HepG2 (cell line): Measurements from ENCODE around the gene MRPL20. TPM values are rescaled to one million over a fixed set of nuclear protein-coding genes. Genes with fewer than 3 reads are reported as not detected.

Experiments
- ATM ChIP-seq: fragments of 450-650 bp; IDR thresholded peaks from 2 replicates; pipeline ENCODE4 v1.7.1; 2017; ENCODE audit warnings: mild to moderate bottlenecking, borderline replicate concordance
- CCDC6 ChIP-seq: sonication (generic); formaldehyde crosslinking; IDR thresholded peaks from 2 replicates; pipeline ENCODE4 v1.8.1; 2022; ENCODE audit warnings: mild to moderate bottlenecking, missing genetic modification reagents, moderate library complexity
- DR1 ChIP-seq: sonication (generic); formaldehyde crosslinking; IDR thresholded peaks from 2 replicates; pipeline ENCODE4 v1.8.0; 2021; ENCODE audit warnings: mild to moderate bottlenecking, missing genetic modification reagents, inconsistent platforms
- HIVEP1 ChIP-seq: sonication (generic); formaldehyde crosslinking; IDR thresholded peaks from 2 replicates; pipeline ENCODE4 v1.4.0; 2020; ENCODE audit warnings: mild to moderate bottlenecking, missing genetic modification reagents
- REPIN1 ChIP-seq: sonication (generic); formaldehyde crosslinking; IDR thresholded peaks from 2 replicates; pipeline ENCODE4 v1.8.0; 2022; ENCODE audit warnings: missing genetic modification reagents, low read depth, mild to moderate bottlenecking, borderline replicate concordance
- ZNF20 ChIP-seq: sonication (generic); formaldehyde crosslinking; IDR thresholded peaks from 2 replicates; pipeline ENCODE4 v1.4.0; 2020; ENCODE audit warnings: mild to moderate bottlenecking, moderate library complexity, missing genetic modification reagents
- ZNF564 ChIP-seq: sonication (generic); formaldehyde crosslinking; IDR thresholded peaks from 2 replicates; pipeline ENCODE4 v1.8.1; 2023; ENCODE audit warnings: mild to moderate bottlenecking, missing genetic modification reagents
- ZNF605 ChIP-seq: sonication (generic); formaldehyde crosslinking; IDR thresholded peaks from 2 replicates; pipeline ENCODE4 v1.8.0; 2022; ENCODE audit warnings: mild to moderate bottlenecking, missing genetic modification reagents
- polyA plus RNA-seq, 8 experiments: library from polyadenylated mRNA; depleted of rRNA in 3 of 8; stranded (reverse) in 7 of 8; unstranded in 1 of 8; fragments of >200 nt; fragmentation: Illumina TruSeq in 4 of 8; extraction: Trizol in 4 of 8; gene quantifications; 2 replicates each; pipeline versions ENCODE4 v1.2.1 to v1.2.3, GENCODE V29; 2011 to 2016; ENCODE audit warnings: low read depth in 4 of 8, missing spikeins in 1 of 8, mixed read lengths in 1 of 8; ENCODE audit not compliant: insufficient read depth in 1 of 8
- total RNA-seq, 5 experiments: library from RNA; depleted of rRNA; stranded (reverse); fragments of >200 nt; fragmentation: Illumina TruSeq; extraction: Trizol; gene quantifications; 2 replicates each; pipeline ENCODE4 v1.2.3, GENCODE V29; 2016; ENCODE audit warnings: low read depth in 1 of 5
- TF ChIP-seq, protein P1 (sequence below): sonication (generic); IDR thresholded peaks from 2 replicates; pipeline ENCODE4 v1.6.1; 2016; ENCODE audit warnings: low read depth, borderline replicate concordance
- TF ChIP-seq, protein P2 (sequence below): sonication (generic); formaldehyde crosslinking; IDR thresholded peaks from 2 replicates; pipeline ENCODE4 v1.5.0; 2020; ENCODE audit warnings: missing genetic modification reagents
- TF ChIP-seq, protein P3 (sequence below): sonication (generic); formaldehyde crosslinking; IDR thresholded peaks from 2 replicates; pipeline ENCODE4 v1.8.1; 2023; ENCODE audit warnings: mild to moderate bottlenecking, missing genetic modification reagents
- TF ChIP-seq, protein P4 (sequence below): sonication (generic); formaldehyde crosslinking; IDR thresholded peaks from 2 replicates; pipeline ENCODE4 v1.4.0; 2020; ENCODE audit warnings: missing genetic modification reagents
- TF ChIP-seq, protein P5 (sequence below): sonication (generic); formaldehyde crosslinking; IDR thresholded peaks from 2 replicates; pipeline ENCODE4 v1.4.0; 2020; ENCODE audit warnings: missing genetic modification reagents, borderline replicate concordance
- TF ChIP-seq, protein P6 (sequence below): IDR thresholded peaks from 2 replicates; pipeline ENCODE4 v1.6.1; 2016; ENCODE audit warnings: low read depth, control low read depth

The MRPL20 gene
- total and polyA plus RNA-seq, 2 of the 13 experiments (the other 11 are each of a cell fraction or from before 2014, with no cell fraction given), result 59.2 to 127 TPM

DNA sequence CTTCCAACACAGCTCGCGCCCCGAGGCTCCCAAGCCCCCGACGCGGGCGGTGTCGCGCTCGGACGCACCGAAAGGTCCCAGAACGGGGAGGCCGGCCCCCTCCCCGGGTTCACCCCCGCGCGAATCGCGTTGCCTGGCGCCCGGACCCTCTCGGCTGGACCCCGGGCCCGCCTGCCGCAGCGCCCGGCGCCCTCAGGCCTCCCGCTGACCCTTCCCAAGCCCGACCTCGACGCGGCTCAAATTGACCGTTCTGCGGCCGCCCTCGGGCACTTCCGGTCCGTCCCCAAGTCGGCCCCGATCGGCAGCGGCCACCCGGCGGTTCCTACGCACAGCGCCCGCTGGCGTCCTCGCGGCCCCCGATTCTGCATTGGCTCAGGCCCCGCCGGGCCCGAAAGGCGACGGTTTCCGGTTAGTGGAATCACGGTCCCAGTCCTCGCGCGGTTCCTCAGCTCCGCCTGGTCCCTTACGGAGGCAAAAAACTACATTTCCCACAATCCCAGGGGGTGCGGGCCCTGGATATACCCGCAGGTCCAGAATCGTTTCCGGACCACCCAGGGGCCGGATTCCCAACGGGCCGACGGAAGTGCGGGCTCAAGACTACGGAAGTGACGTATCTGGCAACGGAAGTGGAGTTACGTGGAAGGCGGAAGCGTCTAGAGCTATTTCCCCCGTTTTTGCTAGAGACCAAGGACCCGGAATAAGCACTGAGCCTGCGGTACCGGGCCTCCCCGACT lies 32.0 kb downstream of the MRPL20 start, which contains the start of gene AURKAIP1 (continued):
- TF ChIP-seq, protein P1, sequence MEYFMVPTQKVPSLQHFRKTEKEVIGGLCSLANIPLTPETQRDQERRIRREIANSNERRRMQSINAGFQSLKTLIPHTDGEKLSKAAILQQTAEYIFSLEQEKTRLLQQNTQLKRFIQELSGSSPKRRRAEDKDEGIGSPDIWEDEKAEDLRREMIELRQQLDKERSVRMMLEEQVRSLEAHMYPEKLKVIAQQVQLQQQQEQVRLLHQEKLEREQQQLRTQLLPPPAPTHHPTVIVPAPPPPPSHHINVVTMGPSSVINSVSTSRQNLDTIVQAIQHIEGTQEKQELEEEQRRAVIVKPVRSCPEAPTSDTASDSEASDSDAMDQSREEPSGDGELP, result peak; percentile 49; the same call in 1 of the 2 replicates
- TF ChIP-seq, protein P2, sequence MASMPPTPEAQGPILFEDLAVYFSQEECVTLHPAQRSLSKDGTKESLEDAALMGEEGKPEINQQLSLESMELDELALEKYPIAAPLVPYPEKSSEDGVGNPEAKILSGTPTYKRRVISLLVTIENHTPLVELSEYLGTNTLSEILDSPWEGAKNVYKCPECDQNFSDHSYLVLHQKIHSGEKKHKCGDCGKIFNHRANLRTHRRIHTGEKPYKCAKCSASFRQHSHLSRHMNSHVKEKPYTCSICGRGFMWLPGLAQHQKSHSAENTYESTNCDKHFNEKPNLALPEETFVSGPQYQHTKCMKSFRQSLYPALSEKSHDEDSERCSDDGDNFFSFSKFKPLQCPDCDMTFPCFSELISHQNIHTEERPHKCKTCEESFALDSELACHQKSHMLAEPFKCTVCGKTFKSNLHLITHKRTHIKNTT (CRISPR knock-in tag), result no peak
- TF ChIP-seq, protein P3, sequence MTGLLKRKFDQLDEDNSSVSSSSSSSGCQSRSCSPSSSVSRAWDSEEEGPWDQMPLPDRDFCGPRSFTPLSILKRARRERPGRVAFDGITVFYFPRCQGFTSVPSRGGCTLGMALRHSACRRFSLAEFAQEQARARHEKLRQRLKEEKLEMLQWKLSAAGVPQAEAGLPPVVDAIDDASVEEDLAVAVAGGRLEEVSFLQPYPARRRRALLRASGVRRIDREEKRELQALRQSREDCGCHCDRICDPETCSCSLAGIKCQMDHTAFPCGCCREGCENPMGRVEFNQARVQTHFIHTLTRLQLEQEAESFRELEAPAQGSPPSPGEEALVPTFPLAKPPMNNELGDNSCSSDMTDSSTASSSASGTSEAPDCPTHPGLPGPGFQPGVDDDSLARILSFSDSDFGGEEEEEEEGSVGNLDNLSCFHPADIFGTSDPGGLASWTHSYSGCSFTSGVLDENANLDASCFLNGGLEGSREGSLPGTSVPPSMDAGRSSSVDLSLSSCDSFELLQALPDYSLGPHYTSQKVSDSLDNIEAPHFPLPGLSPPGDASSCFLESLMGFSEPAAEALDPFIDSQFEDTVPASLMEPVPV (CRISPR knock-in tag), result peak; percentile 82; the same call in 1 of the 2 replicates
- TF ChIP-seq ATM, result no peak
- TF ChIP-seq REPIN1 (CRISPR knock-in tag), result peak; percentile 98
- TF ChIP-seq, protein P4, sequence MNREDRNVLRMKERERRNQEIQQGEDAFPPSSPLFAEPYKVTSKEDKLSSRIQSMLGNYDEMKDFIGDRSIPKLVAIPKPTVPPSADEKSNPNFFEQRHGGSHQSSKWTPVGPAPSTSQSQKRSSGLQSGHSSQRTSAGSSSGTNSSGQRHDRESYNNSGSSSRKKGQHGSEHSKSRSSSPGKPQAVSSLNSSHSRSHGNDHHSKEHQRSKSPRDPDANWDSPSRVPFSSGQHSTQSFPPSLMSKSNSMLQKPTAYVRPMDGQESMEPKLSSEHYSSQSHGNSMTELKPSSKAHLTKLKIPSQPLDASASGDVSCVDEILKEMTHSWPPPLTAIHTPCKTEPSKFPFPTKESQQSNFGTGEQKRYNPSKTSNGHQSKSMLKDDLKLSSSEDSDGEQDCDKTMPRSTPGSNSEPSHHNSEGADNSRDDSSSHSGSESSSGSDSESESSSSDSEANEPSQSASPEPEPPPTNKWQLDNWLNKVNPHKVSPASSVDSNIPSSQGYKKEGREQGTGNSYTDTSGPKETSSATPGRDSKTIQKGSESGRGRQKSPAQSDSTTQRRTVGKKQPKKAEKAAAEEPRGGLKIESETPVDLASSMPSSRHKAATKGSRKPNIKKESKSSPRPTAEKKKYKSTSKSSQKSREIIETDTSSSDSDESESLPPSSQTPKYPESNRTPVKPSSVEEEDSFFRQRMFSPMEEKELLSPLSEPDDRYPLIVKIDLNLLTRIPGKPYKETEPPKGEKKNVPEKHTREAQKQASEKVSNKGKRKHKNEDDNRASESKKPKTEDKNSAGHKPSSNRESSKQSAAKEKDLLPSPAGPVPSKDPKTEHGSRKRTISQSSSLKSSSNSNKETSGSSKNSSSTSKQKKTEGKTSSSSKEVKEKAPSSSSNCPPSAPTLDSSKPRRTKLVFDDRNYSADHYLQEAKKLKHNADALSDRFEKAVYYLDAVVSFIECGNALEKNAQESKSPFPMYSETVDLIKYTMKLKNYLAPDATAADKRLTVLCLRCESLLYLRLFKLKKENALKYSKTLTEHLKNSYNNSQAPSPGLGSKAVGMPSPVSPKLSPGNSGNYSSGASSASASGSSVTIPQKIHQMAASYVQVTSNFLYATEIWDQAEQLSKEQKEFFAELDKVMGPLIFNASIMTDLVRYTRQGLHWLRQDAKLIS (CRISPR knock-in tag), result no peak
- TF ChIP-seq ZNF605 (CRISPR knock-in tag), result peak; percentile 90
- peak; percentile 98 for TF ChIP-seq CCDC6 (CRISPR knock-in tag)
- TF ChIP-seq DR1, result peak; percentile 90
- TF ChIP-seq, protein P5, sequence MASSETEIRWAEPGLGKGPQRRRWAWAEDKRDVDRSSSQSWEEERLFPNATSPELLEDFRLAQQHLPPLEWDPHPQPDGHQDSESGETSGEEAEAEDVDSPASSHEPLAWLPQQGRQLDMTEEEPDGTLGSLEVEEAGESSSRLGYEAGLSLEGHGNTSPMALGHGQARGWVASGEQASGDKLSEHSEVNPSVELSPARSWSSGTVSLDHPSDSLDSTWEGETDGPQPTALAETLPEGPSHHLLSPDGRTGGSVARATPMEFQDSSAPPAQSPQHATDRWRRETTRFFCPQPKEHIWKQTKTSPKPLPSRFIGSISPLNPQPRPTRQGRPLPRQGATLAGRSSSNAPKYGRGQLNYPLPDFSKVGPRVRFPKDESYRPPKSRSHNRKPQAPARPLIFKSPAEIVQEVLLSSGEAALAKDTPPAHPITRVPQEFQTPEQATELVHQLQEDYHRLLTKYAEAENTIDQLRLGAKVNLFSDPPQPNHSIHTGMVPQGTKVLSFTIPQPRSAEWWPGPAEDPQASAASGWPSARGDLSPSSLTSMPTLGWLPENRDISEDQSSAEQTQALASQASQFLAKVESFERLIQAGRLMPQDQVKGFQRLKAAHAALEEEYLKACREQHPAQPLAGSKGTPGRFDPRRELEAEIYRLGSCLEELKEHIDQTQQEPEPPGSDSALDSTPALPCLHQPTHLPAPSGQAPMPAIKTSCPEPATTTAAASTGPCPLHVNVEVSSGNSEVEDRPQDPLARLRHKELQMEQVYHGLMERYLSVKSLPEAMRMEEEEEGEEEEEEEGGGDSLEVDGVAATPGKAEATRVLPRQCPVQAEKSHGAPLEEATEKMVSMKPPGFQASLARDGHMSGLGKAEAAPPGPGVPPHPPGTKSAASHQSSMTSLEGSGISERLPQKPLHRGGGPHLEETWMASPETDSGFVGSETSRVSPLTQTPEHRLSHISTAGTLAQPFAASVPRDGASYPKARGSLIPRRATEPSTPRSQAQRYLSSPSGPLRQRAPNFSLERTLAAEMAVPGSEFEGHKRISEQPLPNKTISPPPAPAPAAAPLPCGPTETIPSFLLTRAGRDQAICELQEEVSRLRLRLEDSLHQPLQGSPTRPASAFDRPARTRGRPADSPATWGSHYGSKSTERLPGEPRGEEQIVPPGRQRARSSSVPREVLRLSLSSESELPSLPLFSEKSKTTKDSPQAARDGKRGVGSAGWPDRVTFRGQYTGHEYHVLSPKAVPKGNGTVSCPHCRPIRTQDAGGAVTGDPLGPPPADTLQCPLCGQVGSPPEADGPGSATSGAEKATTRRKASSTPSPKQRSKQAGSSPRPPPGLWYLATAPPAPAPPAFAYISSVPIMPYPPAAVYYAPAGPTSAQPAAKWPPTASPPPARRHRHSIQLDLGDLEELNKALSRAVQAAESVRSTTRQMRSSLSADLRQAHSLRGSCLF (CRISPR knock-in tag), result no peak
- TF ChIP-seq, protein P6, sequence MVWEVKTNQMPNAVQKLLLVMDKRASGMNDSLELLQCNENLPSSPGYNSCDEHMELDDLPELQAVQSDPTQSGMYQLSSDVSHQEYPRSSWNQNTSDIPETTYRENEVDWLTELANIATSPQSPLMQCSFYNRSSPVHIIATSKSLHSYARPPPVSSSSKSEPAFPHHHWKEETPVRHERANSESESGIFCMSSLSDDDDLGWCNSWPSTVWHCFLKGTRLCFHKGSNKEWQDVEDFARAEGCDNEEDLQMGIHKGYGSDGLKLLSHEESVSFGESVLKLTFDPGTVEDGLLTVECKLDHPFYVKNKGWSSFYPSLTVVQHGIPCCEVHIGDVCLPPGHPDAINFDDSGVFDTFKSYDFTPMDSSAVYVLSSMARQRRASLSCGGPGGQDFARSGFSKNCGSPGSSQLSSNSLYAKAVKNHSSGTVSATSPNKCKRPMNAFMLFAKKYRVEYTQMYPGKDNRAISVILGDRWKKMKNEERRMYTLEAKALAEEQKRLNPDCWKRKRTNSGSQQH (CRISPR knock-in tag), result peak; percentile 98
- no peak for TF ChIP-seq HIVEP1
- peak; percentile 97 for TF ChIP-seq ZNF564 (CRISPR knock-in tag)
- TF ChIP-seq ZNF20, result no peak
